ENCODE data around the gene RBM33.

Gene RBM33

GRCh38 chr7:155824227-155824886, 179.9 kb downstream of the RBM33 start:
- no peak for DNase-seq (ENCODE audit: low read depth)

GRCh38 chr7:155825336-155825735, 180.9 kb downstream of the RBM33 start:
- no peak for DNase-seq (ENCODE audit: low read depth)

GRCh38 chr7:155829796-155830470, 185.5 kb downstream of the RBM33 start:
- no peak for DNase-seq (ENCODE audit: low read depth)
